Stimulated activated CD8-positive, alpha-beta memory T cell treated with anti-CD3 and anti-CD28 coated beads, Interleukin-15, amount 100 ng/mL, for 1 hour (primary cell): ENCODE results near the gene PEX6.
"Not testable (repeated sequence)": the region's sequence is repeated elsewhere in the genome, so short reads cannot be mapped to it uniquely, and the experiment has no call there.

Experiments used
- DNase-seq: peaks from one replicate; pipeline ENCODE4 v3.0.0-alpha.2; 2020; ENCODE audit warnings: low read depth

Gene PEX6

GRCh38 chr6:42963855-42964605, 15.0 kb downstream of the PEX6 start:
- no peak for DNase-seq

- DNase-seq, result no peak
Measured at GRCh38 chr6:42963179-42963854, 15.7 kb downstream of the PEX6 start.

GRCh38 chr6:42962502-42963178, 16.3 kb downstream of the PEX6 start:
- DNase-seq, result no peak

- no peak for DNase-seq
Measured at GRCh38 chr6:42962096-42962495, 16.9 kb downstream of the PEX6 start.

GRCh38 chr6:42961020-42961470, 17.9 kb downstream of the PEX6 start:
- DNase-seq, result no peak

- no peak for DNase-seq
Measured at GRCh38 chr6:42960243-42961019, 18.6 kb downstream of the PEX6 start, which contains the start of gene GNMT. Gene GNMT (plus strand): TSS chr6:42960754. CDS start chr6:42960768, 14 bp downstream.

- no peak for DNase-seq
Measured at GRCh38 chr6:42959917-42960242, 19.1 kb downstream of the PEX6 start.

GRCh38 chr6:42958125-42958524, 20.9 kb downstream of the PEX6 start:
- no peak for DNase-seq

- DNase-seq, result not testable (repeated sequence)
Measured at GRCh38 chr6:42954405-42954804, 24.6 kb downstream of the PEX6 start.

GRCh38 chr6:42952389-42952788, 26.6 kb downstream of the PEX6 start:
- no peak for DNase-seq

- DNase-seq, result no peak
Measured at GRCh38 chr6:42947950-42948349, 31.0 kb downstream of the PEX6 start.

GRCh38 chr6:42942444-42942843, 36.5 kb downstream of the PEX6 start:
- no peak for DNase-seq

- not testable (repeated sequence) for DNase-seq
Measured at GRCh38 chr6:42941356-42941755, 37.6 kb downstream of the PEX6 start.

- no peak for DNase-seq
Measured at GRCh38 chr6:42940493-42941045, 38.4 kb downstream of the PEX6 start.

- DNase-seq, result no peak
Measured at GRCh38 chr6:42939810-42940167, 39.2 kb downstream of the PEX6 start.

GRCh38 chr6:42938987-42939809, 39.8 kb downstream of the PEX6 start:
- no peak for DNase-seq

- no peak for DNase-seq
Measured at GRCh38 chr6:42938428-42938796, 40.6 kb downstream of the PEX6 start.

GRCh38 chr6:42937548-42938427, 41.2 kb downstream of the PEX6 start:
- no peak for DNase-seq

- no peak for DNase-seq
Measured at GRCh38 chr6:42936398-42936797, 42.6 kb downstream of the PEX6 start.

- DNase-seq, result no peak
Measured at GRCh38 chr6:42935322-42935721, 43.7 kb downstream of the PEX6 start.
